ENCODE results near the gene FAM151B.

FAM151B gene

GRCh38 chr5:80495891-80496290 is 8.0 kb downstream of the FAM151B start:
- DNase-seq = no peak
- in situ Hi-C loops (cut with MboI; ENCODE audit: low pct_unique_long_range_greater_than_20kb, low sequenced_read_pairs) = no loop called here

DNA sequence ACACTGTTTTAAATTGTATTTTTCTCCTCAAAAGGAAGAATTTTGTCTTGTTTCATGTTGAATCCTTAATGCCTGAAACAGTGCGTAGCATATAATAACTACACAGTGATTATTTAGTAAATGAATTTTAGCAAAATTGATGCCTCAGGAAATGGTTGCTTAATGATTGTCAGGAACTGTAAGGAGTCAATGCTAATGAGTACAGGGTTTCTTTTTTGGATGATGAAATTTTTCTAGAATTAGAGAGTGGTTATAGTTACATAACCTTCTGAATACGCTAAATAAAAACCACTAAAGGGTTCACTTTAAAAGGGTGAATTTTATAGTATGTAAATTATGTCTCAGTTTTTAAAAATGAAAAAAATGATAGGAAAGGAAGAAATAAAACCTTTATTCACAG is 14.9 kb downstream of the FAM151B start:
- DNase-seq = no peak
- in situ Hi-C loops (cut with MboI; ENCODE audit: low pct_unique_long_range_greater_than_20kb, low sequenced_read_pairs) = no loop called here

GRCh38 chr5:80503641-80504040 is 15.7 kb downstream of the FAM151B start:
- in situ Hi-C loops (cut with MboI; ENCODE audit: low pct_unique_long_range_greater_than_20kb, low sequenced_read_pairs) = no loop called here
- peak; percentile 48 for DNase-seq

- in situ Hi-C loops (cut with MboI; ENCODE audit: low pct_unique_long_range_greater_than_20kb, low sequenced_read_pairs) = no loop called here
- DNase-seq = no peak
Observed at GRCh38 chr5:80504833-80505232, 16.9 kb downstream of the FAM151B start.

DNA sequence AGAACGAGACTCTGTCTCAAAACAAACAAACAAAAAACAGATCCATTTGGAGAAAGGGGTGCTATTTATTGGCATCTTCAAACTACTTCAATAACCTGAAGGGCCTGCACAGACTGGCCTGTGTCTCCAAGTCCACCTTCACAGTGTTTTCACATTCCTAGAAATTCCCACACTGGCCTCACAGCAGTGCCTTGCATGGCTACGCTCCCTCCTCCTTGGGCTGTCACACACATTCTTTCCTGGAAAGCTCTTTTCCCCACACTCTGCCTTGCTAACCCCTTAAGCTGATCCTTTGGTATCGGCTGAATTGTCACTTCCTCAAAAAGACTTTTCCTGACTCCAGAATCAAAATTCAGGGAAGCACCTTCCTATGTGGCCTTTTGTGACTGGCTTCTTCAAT is 19.8 kb downstream of the FAM151B start:
- DNase-seq = no peak
- in situ Hi-C loops (cut with MboI; ENCODE audit: low pct_unique_long_range_greater_than_20kb, low sequenced_read_pairs) = no loop called here

DNA sequence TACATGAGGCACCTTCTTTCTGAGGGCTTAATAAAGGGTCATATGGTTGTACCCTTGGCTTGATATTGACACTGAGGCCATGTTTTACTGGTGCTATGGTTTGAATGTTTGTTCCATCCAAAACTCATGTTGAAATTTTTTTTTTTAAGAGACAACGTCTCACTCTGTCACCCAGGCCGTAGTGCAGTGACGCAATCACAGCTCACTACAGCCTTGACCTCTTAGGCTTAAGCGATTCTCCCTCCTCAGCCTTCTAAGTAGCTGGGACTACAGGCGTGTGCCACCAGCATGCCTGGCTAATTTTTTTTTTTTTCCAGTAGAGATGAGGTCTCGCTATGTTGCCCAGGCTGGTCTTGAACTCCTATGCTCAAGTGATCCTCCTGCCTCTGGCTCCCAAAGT is 20.9 kb downstream of the FAM151B start:
- DNase-seq = no peak
- in situ Hi-C loops (cut with MboI; ENCODE audit: low pct_unique_long_range_greater_than_20kb, low sequenced_read_pairs) = no loop called here

DNA sequence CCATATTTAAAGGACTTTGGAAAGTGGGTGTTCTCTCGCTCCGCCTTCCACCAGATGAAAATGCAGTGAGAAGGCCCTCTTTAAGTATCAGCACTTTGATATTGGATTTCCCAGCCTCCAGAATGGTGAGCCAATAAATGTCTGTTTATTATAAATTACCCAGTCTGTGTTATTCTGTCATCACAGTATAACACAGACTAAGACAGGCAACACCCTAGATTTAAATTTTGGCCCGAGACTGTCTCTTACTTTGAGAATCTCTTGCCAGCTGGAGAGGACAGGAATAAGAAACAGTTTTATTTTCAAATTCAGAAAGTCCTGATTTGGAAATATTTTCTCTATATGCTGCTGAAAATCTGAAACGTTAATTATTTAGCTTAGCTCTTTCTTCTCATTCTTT is 21.5 kb downstream of the FAM151B start:
- no peak for DNase-seq
- in situ Hi-C loops (cut with MboI; ENCODE audit: low pct_unique_long_range_greater_than_20kb, low sequenced_read_pairs) = no loop called here

GRCh38 chr5:80516826-80517225 is 28.9 kb downstream of the FAM151B start:
- DNase-seq = no peak
- in situ Hi-C loops (cut with MboI; ENCODE audit: low pct_unique_long_range_greater_than_20kb, low sequenced_read_pairs) = no loop called here

DNA sequence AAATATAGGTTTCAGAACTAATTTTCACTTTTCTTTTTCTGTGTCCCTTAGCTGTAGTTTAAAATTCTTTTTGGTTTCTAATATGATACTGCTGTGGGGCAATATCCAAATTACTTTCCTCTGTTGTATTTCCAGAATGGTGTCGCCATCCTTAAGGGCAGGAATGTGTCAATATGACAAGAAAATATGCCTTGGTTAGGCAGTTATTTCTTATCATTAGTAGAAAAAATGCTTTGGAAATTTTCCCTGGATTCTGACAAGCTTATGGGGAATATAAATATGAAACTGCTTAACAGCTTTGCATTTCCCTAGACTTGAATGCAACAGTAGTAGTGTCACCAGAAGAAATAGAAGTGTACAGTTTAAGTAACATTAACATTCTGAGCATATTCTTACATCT is 52.8 kb downstream of the FAM151B start:
- no peak for DNase-seq
- in situ Hi-C loops (cut with MboI; ENCODE audit: low pct_unique_long_range_greater_than_20kb, low sequenced_read_pairs) = no loop called here

DNA sequence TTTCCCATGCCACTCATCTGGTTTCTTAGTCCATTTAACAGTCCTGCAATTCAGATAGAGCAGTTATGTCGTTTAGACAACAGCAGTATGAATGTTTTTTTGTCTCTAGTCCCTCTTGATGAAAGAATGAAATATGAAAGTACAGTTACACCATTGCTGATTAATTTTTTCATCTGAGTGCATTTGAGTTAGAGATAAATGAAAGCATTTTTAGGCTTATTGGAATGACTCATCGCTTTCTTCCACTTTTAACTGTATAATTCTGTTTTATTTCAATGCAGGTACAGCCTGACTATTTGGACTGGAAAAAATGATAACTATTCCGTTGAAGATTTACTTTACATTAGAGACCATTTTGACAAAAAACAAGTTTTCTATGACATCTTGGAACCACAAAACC is 53.5 kb downstream of the FAM151B start:
- no peak for DNase-seq
- in situ Hi-C loops (cut with MboI; ENCODE audit: low pct_unique_long_range_greater_than_20kb, low sequenced_read_pairs) = no loop called here

DNA sequence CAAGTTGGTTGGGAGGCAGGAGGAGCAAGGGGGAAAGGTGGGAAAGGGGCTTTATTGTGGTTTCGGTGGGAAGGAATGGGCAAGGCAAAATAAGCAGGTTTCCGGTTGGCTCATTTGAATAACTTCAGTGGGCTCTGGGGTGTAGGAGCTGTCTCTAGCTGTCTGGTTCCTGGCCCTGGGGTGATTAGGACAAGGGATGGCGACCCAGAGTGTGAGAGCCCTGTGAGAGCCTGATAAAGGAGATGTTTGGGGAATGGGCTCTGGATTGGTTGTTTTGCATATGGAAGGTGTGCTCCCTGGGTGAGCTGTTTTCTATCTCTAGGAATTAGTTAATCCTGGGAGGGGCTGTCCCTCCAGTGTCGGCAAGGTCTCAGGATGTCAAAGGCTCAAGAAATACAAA is 66.7 kb downstream of the FAM151B start:
- no peak for DNase-seq
- in situ Hi-C loops (cut with MboI; ENCODE audit: low pct_unique_long_range_greater_than_20kb, low sequenced_read_pairs) = no loop called here

DNA sequence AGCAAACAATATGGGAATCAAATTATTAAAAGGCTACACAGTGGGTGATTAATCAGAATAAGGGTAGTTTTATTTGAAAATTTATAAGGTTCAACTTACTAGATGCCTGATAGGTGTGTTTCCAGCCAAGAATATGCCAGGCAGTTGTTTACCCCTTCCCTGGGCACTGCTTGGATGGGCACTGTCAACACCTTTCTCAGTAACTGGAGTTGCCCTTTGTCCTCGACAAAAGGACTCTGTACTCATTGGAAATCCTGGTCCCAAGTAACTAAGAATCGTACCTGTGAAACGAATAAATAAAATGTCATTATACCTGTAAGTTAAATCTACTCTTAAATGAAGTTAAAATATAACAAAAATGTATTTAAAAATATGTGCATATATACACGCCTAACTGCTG is 67.2 kb downstream of the FAM151B start:
- in situ Hi-C loops (cut with MboI; ENCODE audit: low pct_unique_long_range_greater_than_20kb, low sequenced_read_pairs) = no loop called here
- no peak for DNase-seq

- in situ Hi-C loops (cut with MboI; ENCODE audit: low pct_unique_long_range_greater_than_20kb, low sequenced_read_pairs) = no loop called here
- DNase-seq = no peak
Observed at GRCh38 chr5:80559244-80559643, 71.3 kb downstream of the FAM151B start.

- in situ Hi-C loops (cut with MboI; ENCODE audit: low pct_unique_long_range_greater_than_20kb, low sequenced_read_pairs) = no loop called here
- no peak for DNase-seq
Observed at GRCh38 chr5:80565330-80565729, 77.4 kb downstream of the FAM151B start.

GRCh38 chr5:80566711-80567259 is 78.9 kb downstream of the FAM151B start:
- in situ Hi-C loops (cut with MboI; ENCODE audit: low pct_unique_long_range_greater_than_20kb, low sequenced_read_pairs) = no loop called here
- DNase-seq = no peak

DNA sequence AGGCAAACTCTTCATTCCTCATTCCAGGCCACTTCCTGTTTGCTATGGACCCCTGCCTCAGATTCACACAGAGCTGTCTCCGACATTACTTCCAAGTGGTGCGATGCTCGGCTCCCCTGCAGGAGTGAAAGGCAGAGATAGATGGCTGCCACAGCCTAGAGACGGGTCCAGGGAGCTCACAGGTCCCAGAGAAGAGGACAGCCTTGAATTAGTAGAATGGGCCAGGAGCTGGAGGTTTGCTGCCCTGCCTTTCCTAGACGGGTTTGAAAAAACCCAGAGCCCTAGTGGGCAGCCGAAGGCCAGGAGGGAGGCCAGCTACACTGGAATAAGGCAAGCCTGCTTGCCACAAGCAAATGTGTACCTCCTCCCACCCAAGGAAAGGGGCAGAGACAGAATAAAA is 80.4 kb downstream of the FAM151B start:
- DNase-seq = no peak
- in situ Hi-C loops (cut with MboI; ENCODE audit: low pct_unique_long_range_greater_than_20kb, low sequenced_read_pairs) = no loop called here

GRCh38 chr5:80569086-80569960 is 81.4 kb downstream of the FAM151B start:
- no peak for DNase-seq

DNA sequence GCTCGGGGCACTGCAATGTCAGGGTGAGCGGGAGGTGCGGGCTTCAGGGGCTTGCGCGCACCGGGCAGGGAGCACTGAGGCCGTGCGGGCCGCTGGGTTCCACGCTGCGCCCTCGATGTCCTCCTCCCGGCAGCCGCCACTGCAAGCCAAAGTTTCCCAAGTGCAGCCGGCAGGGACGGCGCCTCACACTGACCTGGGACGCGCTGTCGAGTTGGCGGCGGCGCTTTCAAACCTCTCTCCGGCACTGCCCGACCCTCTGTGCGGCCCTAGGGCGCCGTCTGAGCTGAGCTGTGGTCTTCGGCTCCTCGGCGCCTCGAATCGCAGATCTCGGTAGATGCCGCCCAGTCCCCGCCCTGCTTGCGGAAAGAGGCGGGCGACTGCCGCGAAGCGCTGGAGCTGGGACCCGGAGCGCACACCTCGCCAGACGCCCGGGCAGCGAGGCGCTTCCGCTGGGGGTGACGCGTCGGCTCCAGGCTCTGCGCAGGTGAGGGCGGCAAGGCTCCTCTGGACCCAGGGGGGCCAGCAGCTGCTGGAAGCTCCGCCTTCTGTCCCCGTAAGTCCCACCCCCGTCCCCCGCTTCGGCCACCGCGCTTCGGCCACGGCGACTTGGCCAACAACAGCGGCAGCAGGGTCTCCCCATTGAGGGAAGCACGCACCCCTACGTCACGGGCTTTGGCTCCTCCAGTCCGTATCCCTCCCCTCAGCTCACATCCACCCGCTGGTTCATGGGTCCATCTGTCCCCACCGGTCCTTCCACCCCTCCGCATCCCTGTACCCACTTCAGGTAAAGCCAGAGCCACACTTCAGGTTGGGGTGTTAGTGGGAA is 82.3 kb downstream of the FAM151B start, which contains the start of gene ANKRD34B:
Gene ANKRD34B, minus strand, starts transcription at position 320 of the 826 bp plus-strand sequence. CDS start 10,261 bp downstream, outside the sequence.
- DNase-seq = peak; percentile 33
- in situ Hi-C loops (cut with MboI; ENCODE audit: low pct_unique_long_range_greater_than_20kb, low sequenced_read_pairs) = no loop called here

More at GRCh38 chr5:80569086-80569960, 81.4 kb downstream of the FAM151B start:
- in situ Hi-C loops (cut with MboI; ENCODE audit: low pct_unique_long_range_greater_than_20kb, low sequenced_read_pairs) = no loop called here

DNA sequence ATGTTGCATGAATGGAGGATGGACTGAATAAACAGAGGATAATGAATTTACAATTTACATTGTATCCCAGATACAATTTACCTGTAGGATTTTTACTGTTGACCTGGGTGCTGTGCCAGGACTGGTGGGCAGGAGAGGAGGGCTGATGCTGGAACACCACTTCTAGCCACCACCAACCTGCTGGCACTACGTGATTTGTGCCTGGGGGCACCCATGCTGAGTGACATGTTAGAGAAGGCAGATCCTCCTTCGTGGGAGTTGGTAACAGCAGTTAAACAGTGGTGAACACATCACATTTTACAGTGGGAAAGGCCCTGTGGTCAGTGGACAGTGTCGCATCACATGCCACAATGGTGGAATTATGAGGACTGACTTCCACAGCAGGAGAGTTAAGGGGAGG is 85.2 kb downstream of the FAM151B start:
- no peak for DNase-seq
- in situ Hi-C loops (cut with MboI; ENCODE audit: low pct_unique_long_range_greater_than_20kb, low sequenced_read_pairs) = no loop called here

DNA sequence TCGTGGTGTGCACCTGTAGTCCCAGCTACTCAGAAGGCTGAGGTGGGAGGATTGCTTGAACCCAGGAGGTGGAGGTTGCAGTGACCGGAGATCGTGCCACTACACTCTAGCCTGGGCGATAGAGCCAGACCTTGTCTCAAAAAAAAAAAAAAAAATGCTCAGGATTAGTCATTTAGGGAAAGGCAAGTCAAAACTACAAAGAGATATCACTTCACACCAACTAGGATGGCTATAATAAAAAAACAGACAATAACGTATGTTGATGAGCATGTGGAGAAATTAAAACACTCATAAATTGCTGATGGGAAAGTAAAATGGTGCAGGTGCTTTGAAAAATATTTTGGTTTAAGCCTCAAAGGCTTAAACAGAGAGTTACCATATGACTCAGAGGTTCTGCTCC is 88.5 kb downstream of the FAM151B start:
- DNase-seq = no peak
- in situ Hi-C loops (cut with MboI; ENCODE audit: low pct_unique_long_range_greater_than_20kb, low sequenced_read_pairs) = no loop called here

All from KBM-7 (cell line).